T-cell (primary cell): Measurements from ENCODE around the gene CCDC197. TPM values are rescaled to one million over a fixed set of nuclear protein-coding genes. Genes with fewer than 3 reads are reported as not detected.

ENCODE experiments used
- ATAC-seq, 4 experiments: fragments of 200-7000 bp in 3 of 4; fragments of 150-1000 bp in 1 of 4; cut with Tn5 transposase; replicated peaks in 1 of 4; 1 replicate in 3 of 4; 2 replicates in 1 of 4; pipeline ENCODE4 v1.10.0; 2021; ENCODE audit warnings: moderate library complexity in 3 of 4, mild to moderate bottlenecking in 2 of 4, moderate number of reproducible peaks in 1 of 4
- CTCF ChIA-PET, 2 donors: fragments of 300-600 bp; sonication (Branson Sonifier 250); formaldehyde crosslinking; loops; one replicate each; lab custom pipeline; 2022; ENCODE audit warnings: antibody characterized with exemption in 2 of 2; lab: Charles Lee
- POLR2A ChIA-PET, 2 donors: fragments of 300-600 bp; sonication (Branson Sonifier 250); formaldehyde crosslinking; loops; one replicate each; lab custom pipeline; 2022; ENCODE audit warnings: antibody characterized with exemption in 2 of 2; lab: Charles Lee
- DNase-seq, 35 experiments: peaks; one replicate each; pipeline versions ENCODE4 v3.0.0 to v3.0.0-alpha.2; 2013 to 2023
- H3K27ac ChIP-seq: one replicate; pipeline ENCODE4 v1.5.1; 2013; ENCODE audit warnings: low read length
- H3K27me3 ChIP-seq, 2 experiments: replicated peaks in 1 of 2; 1 replicate in 1 of 2; 2 replicates in 1 of 2; pipeline versions ENCODE4 v1.6.1 to v1.7.0; 2013; ENCODE audit warnings: low read length in 1 of 2, mixed read lengths in 1 of 2; ENCODE audit not compliant: control insufficient read depth in 2 of 2, insufficient read depth in 2 of 2; ENCODE audit errors: extremely low read depth in 1 of 2
- H3K36me3 ChIP-seq, 2 donors: 1 replicate in 1 of 2; 2 replicates in 1 of 2; pipeline versions ENCODE4 v1.6.1 to v1.7.0; 2013; ENCODE audit warnings: low read length in 1 of 2; ENCODE audit not compliant: control insufficient read depth in 2 of 2, insufficient read depth in 1 of 2; ENCODE audit errors: extremely low read depth in 1 of 2
- H3K4me1 ChIP-seq, 2 experiments: 1 replicate in 1 of 2; 2 replicates in 1 of 2; pipeline versions ENCODE4 v1.6.1 to v1.7.0; 2013; ENCODE audit warnings: low read length in 2 of 2, mixed read lengths in 1 of 2; ENCODE audit not compliant: insufficient read depth in 2 of 2, control insufficient read depth in 1 of 2; ENCODE audit errors: extremely low read depth in 1 of 2
- H3K4me3 ChIP-seq, 2 donors: 1 replicate in 1 of 2; 2 replicates in 1 of 2; pipeline versions ENCODE4 v1.5.1 to v1.7.0; 2013; ENCODE audit warnings: mild to moderate bottlenecking in 2 of 2, low read length in 1 of 2, moderate library complexity in 1 of 2; ENCODE audit not compliant: control insufficient read depth in 1 of 2; ENCODE audit errors: extremely low read depth in 1 of 2
- H3K9me3 ChIP-seq: 2 replicates; pipeline ENCODE4 v1.7.0; 2013
- H3K27ac Mint-ChIP-seq, 2 donors: one replicate each; pipeline ENCODE4 v1.8.0; 2020 to 2021; ENCODE audit warnings: mild to moderate bottlenecking in 2 of 2, mixed read lengths in 2 of 2
- H3K27me3 Mint-ChIP-seq, 2 donors: one replicate each; pipeline ENCODE4 v1.8.0; 2021 to 2022; ENCODE audit warnings: mixed read lengths in 2 of 2
- H3K36me3 Mint-ChIP-seq: one replicate; pipeline ENCODE4 v1.8.0; 2021; ENCODE audit warnings: mixed read lengths
- H3K4me1 Mint-ChIP-seq, 3 donors: one replicate each; pipeline ENCODE4 v1.8.0; 2020 to 2022; ENCODE audit warnings: mixed read lengths in 3 of 3, mild to moderate bottlenecking in 1 of 3
- H3K4me3 Mint-ChIP-seq, 3 donors: one replicate each; pipeline ENCODE4 v1.8.0; 2020 to 2022; ENCODE audit warnings: mild to moderate bottlenecking in 3 of 3, mixed read lengths in 3 of 3, moderate library complexity in 3 of 3
- H3K9me3 Mint-ChIP-seq, 3 donors: one replicate each; pipeline ENCODE4 v1.8.0; 2020 to 2022; ENCODE audit warnings: mixed read lengths in 3 of 3
- WGBS: methylation state at CpG from one replicate; pipeline ENCODE4 v1.1.5; 2013; ENCODE audit warnings: missing lambda C conversion rate; ENCODE audit not compliant: insufficient coverage; 5-methylcytosine and 5-hydroxymethylcytosine counted together
- total RNA-seq, 35 experiments: library from RNA in 6 of 35; stranded (reverse) in 6 of 35; fragments of 120-200 nt in 1 of 35; gene quantifications; one replicate each; pipeline versions ENCODE4 v1.2.1 to v1.2.4 and lab custom pipeline; 2013 to 2026

Gene CCDC197
- total RNA-seq, 5 donors from 2014 or later (not counting 1 experiment from before 2014, with no cell fraction given), result not detected

- Histone ChIP-seq H3K27ac (no peak overlapping the region), H3K4me3 (no peak overlapping the region), H3K36me3 (peaks cover 9 to 41% of the 10 kb centered on the region in 2 donors), H3K27me3 (no peaks in the 10 kb centered on the region), H3K4me1 (no peaks in the 10 kb centered on the region), H3K9me3 (no peaks in the 10 kb centered on the region)
- WGBS, result 92% methylated on average over 20 of the region's 20 CpGs
- Mint-ChIP-seq H3K27me3 (no peaks in the 10 kb centered on the region), H3K36me3 (peaks cover 21% of the 10 kb centered on the region), H3K27ac (no peak overlapping the region), H3K9me3 (no peaks in the 10 kb centered on the region), H3K4me3 (no peak overlapping the region), H3K4me1 (peaks cover 0 to 6% (median 0%) of the 10 kb centered on the region in 3 donors)
- DNase-seq (peak in 1 of 35 experiments; percentile 23), ATAC-seq (no peak)
- ChIA-PET POLR2A (no interaction called here), CTCF (interaction anchor here in 1 of 2 donors (0.6 kb wide), 1 partner anchor 25 kb away, joined by 3 read pairs; no protein-coding TSS in a partner anchor)
These were observed 47.5 kb downstream of the CCDC197 start for GRCh38 chr14:94044476-94045091.

- ChIA-PET POLR2A (no interaction called here), CTCF (interaction anchor here (0.5 to 0.6 kb wide), 2 partner anchors 25 to 104 kb away, joined by 3 to 5 read pairs; no protein-coding TSS in a partner anchor)
- no peak overlapping the region for H3K4me3 Mint-ChIP-seq
- WGBS, result 93% methylated on average over 4 of the region's 8 CpGs
- H3K36me3 Mint-ChIP-seq, result peaks cover 24% of the 10 kb centered on the region
- H3K9me3 ChIP-seq, result no peaks in the 10 kb centered on the region
- H3K27ac ChIP-seq, result no peak overlapping the region
- H3K27me3 ChIP-seq, result no peaks in the 10 kb centered on the region
- H3K4me1 Mint-ChIP-seq, result peaks cover 0 to 6% (median 0%) of the 10 kb centered on the region in 3 donors
- no peaks in the 10 kb centered on the region for H3K27me3 Mint-ChIP-seq
- DNase-seq, result peak in 1 of 35 experiments; percentile 23
- H3K36me3 ChIP-seq, result peaks cover 13 to 46% of the 10 kb centered on the region in 2 donors
- H3K4me1 ChIP-seq, result no peaks in the 10 kb centered on the region
- H3K4me3 ChIP-seq, result no peak overlapping the region
- H3K27ac Mint-ChIP-seq, result peak overlapping the region in 1 of 2 donors; percentile 37
- no peaks in the 10 kb centered on the region for H3K9me3 Mint-ChIP-seq
- ATAC-seq, result no peak
These were observed 48.0 kb downstream of the CCDC197 start for GRCh38 chr14:94045101-94045500.

- Mint-ChIP-seq H3K27ac (no peak overlapping the region), H3K36me3 (peaks cover 28% of the 10 kb centered on the region), H3K27me3 (no peaks in the 10 kb centered on the region), H3K4me3 (no peak overlapping the region), H3K4me1 (peaks cover 0 to 2% (median 0%) of the 10 kb centered on the region in 3 donors), H3K9me3 (no peaks in the 10 kb centered on the region)
- Histone ChIP-seq H3K4me1 (no peaks in the 10 kb centered on the region), H3K36me3 (peaks cover 14 to 53% of the 10 kb centered on the region in 2 donors), H3K4me3 (no peak overlapping the region), H3K27ac (no peak overlapping the region), H3K27me3 (no peaks in the 10 kb centered on the region), H3K9me3 (no peaks in the 10 kb centered on the region)
- no peak for ATAC-seq
- WGBS, result 93% methylated on average over 14 of the region's 19 CpGs
- ChIA-PET POLR2A (no interaction called here), CTCF (interaction anchor here (0.5 to 1.0 kb wide), 2 partner anchors 10 to 103 kb away, joined by 4 to 5 read pairs; no protein-coding TSS in a partner anchor)
- DNase-seq, result peak in 1 of 35 experiments; percentile 22
These were observed 48.7 kb downstream of the CCDC197 start for GRCh38 chr14:94045563-94046345.

GRCh38 chr14:94046696-94047250 is 49.7 kb downstream of the CCDC197 start:
- WGBS, result 100% methylated on average over 3 of the region's 7 CpGs
- Mint-ChIP-seq H3K4me3 (no peak overlapping the region), H3K36me3 (peaks cover 38% of the 10 kb centered on the region), H3K9me3 (no peaks in the 10 kb centered on the region), H3K27ac (no peak overlapping the region), H3K4me1 (peaks cover 0 to 8% (median 0%) of the 10 kb centered on the region in 3 donors), H3K27me3 (no peaks in the 10 kb centered on the region)
- Histone ChIP-seq H3K27ac (no peak overlapping the region), H3K9me3 (no peaks in the 10 kb centered on the region), H3K4me3 (no peak overlapping the region), H3K27me3 (no peaks in the 10 kb centered on the region), H3K36me3 (peaks cover 17 to 62% of the 10 kb centered on the region in 2 donors), H3K4me1 (no peaks in the 10 kb centered on the region)
- ChIA-PET CTCF (interaction anchor here (0.7 to 1.0 kb wide), 2 partner anchors 9 to 11 kb away, joined by 4 read pairs; no protein-coding TSS in a partner anchor), POLR2A (interaction anchor here in 1 of 2 donors (0.6 kb wide), 1 partner anchor 33 kb away, joined by 3 read pairs; no protein-coding TSS in a partner anchor)
- ATAC-seq (no peak), DNase-seq (no peak)

- H3K9me3 Mint-ChIP-seq, result no peaks in the 10 kb centered on the region
- no peak for DNase-seq
- 93% methylated on average over 3 of the region's 3 CpGs for WGBS
- H3K27ac ChIP-seq, result no peak overlapping the region
- no peak for ATAC-seq
- ChIA-PET POLR2A (interaction anchor here in 1 of 2 donors (0.5 kb wide), 1 partner anchor 930 kb away, joined by 4 read pairs; no protein-coding TSS in a partner anchor), CTCF (interaction anchor here in 1 of 2 donors (1.8 kb wide), 1 partner anchor 11 kb away, joined by 5 read pairs; no protein-coding TSS in a partner anchor)
- no peaks in the 10 kb centered on the region for H3K4me1 ChIP-seq
- no peaks in the 10 kb centered on the region for H3K27me3 Mint-ChIP-seq
- peaks cover 25 to 70% of the 10 kb centered on the region in 2 donors for H3K36me3 ChIP-seq
- H3K4me3 ChIP-seq, result no peak overlapping the region
- no peaks in the 10 kb centered on the region for H3K9me3 ChIP-seq
- peaks cover 0 to 8% (median under 1%) of the 10 kb centered on the region in 3 donors for H3K4me1 Mint-ChIP-seq
- H3K4me3 Mint-ChIP-seq, result no peak overlapping the region
- no peak overlapping the region for H3K27ac Mint-ChIP-seq
- peaks cover 47% of the 10 kb centered on the region for H3K36me3 Mint-ChIP-seq
- H3K27me3 ChIP-seq, result no peaks in the 10 kb centered on the region
These were observed 50.5 kb downstream of the CCDC197 start for GRCh38 chr14:94047581-94047980.
